Measurements from ENCODE around the gene NINL.

Gene NINL

GRCh38 chr20:25407311-25408169, 177.8 kb downstream of the NINL start, which contains the start of gene GINS1:
TSS of gene GINS1 (plus strand) at chr20:25407673. CDS start at chr20:25407821, 148 bp downstream.
- peak; percentile 89 for DNase-seq
